HG03196 (cell line): ENCODE measurements around the gene SHROOM3.
"Not testable (repeated sequence)": the region's sequence is repeated elsewhere in the genome, so short reads cannot be mapped to it uniquely, and the experiment has no call there.

Experiments
- ATAC-seq: cut with Tn5 transposase; IDR thresholded peaks from one replicate; pipeline ENCODE4 v1.9.1; 2021; ENCODE audit not compliant: unreplicated experiment

SHROOM3 gene

DNA sequence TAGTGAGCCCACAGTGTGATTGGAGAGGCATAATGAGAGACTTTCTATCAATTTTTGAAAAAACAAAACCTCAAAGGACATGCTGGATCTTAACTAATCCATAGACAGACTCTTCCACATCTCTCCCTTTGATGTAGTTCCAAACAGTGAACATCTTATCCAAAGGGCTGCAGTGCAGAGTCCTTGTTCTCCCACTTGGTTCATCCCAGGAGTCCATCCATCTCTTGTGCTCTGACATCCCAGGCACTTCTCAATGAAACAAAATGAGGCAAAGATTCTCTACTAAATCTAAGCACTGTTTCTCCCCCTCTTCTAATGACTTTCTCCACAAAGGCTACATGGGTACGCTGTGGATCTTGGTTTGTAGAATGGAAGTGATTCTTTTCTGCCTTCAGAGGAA, 8.3 kb downstream of the SHROOM3 start:
- ATAC-seq, result no peak

DNA sequence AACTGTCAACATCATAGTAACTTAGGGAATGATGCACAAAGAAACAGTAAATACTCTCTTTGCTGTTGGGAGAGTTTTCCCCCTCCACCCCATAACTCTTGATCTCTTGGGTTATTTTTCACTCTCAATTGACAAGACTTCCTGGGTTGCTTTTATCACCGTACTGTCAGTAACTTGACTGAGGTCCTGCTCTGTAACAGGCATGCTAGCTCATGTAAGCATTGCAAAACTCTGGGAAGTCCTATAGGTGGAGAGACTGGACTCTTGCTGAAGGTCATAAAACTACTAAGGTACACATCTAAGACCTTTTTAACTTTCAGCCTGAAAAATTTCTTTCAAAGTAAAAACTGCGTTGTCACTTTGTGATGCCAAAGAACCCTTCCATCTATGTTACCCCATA, 10.9 kb downstream of the SHROOM3 start:
- ATAC-seq, result no peak

DNA sequence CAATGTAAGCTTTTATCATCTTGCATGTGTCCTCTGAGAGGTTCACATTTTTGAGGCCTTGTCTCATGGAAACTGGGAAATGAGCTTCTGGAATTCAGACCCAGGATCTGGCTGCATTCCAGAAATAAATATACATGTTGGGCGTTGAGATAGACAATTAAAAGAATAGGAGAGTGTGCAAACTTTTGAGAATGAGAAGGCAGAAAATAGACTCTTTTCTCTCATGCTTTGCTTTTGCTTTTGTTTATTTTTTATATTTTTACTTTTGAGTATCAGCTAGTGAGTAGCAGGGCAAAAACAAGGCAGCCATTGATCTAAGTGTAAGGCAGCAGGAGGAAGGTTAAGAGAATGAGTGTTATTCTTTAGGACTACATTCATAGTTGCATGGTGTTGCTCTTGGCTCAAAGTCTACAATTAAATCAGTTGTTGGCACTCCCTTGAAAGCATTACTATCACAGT, 12.4 kb downstream of the SHROOM3 start:
- ATAC-seq, result no peak

DNA sequence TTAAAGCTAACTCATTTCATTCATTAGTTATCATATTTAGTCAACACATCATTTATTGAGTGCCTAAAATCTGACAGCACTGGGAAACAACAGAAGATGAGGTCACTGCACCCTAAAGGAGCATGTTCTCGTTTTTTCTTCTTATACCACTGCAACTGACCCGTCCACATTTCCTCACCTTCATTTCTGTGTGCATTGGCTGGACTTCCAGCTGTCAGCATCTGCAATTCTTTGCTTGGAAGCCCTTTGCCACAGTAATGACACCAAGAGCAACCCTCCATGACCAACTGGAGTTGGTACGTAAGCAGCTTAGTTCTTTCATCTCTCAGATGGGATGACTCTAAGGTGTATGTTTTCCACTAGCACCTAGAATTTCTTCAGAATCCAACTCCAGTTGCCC, 13.2 kb downstream of the SHROOM3 start:
- ATAC-seq, result no peak

DNA sequence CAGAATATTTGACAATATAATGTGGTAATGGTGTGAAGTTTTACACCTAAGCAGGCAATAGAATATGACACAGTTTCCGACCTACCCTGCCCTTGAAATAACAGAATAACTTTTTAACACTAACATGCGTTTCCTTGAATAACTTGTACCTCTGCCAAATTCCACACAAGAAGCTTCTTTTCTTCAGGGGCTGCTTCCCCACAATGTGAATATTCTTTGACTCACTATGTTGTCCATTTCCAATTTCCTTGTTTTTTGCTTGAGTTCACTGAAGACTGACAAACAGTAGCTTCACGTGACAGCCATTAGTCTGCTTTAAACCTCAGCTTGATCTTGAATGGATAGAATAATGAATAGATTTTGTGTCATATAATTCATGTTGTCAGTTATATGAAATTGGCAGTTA, 14.3 kb downstream of the SHROOM3 start:
- no peak for ATAC-seq

DNA sequence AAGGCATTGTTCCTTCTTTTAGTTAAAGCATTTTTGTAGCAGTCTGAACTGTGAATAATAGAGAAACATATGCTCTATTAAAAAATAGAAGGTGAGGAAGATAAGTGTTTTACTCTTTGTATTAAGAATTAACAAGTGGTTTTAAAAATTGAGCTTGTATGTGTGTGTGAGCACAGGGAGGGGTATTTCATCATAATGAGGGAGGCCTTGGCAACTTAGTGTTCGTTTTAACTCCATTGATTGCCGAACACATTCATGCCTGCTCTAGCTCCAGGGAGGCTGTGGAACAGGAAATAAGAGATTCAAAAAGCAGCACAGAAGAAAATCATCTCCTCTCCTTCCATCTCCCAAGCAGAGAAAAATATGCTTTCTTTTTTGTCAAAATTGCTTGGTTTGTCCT, 14.8 kb downstream of the SHROOM3 start:
- ATAC-seq, result no peak

DNA sequence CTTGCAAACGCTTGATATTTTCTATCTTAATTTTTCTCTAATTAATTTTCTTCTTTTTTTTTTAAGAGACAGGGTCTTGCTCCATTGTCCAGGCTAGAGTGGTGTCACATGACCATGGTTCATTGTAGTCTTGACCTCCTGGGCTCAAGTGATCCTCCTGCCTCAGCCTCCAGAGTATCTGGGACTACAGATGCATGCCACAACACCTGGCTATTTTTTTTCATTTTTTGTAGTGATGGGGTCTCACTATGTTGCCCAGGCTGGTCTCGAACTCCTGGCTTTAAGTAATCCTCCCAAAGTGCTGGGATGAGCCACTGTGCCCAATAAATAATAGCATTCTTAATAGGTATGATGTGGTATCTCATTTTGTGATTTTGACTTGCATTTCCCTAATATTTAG, 18.2 kb downstream of the SHROOM3 start:
- no peak for ATAC-seq

DNA sequence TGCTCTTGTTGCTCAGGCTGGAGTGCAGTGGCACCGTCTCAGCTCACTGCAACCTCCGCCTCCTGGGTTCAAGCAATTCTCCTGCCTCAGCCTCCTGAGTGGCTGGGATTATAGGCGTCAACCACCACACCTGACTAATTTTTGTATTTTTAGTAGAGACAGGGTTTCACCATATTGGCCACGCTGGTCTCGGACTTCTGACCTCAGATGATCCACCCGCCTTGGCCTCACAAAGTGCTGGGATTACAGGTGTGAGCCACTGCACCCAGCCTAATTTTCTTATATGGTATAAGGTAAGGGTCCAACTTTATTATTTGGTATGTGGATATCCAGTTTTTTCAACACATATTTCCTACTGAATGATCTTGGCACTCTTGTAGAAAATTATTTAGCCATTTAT, 19.0 kb downstream of the SHROOM3 start:
- not testable (repeated sequence) for ATAC-seq

DNA sequence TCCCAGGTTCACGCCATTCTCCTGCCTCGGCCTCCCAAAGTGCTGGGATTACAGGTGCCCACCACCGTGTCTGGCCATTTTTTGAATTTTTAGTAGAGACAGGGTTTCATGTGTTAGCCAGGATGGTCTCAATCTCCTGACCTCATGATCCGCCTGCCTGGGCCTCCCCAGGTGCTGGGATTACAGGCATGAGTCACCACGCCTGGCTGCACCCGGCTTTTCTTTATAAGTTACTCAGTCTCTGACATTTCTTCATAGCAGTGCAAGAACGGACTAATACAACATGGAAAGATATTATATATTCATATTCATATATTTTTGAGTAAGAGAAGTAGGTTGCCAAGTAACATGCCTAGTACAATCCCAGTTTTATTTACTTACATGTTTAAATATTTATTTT, 22.9 kb downstream of the SHROOM3 start:
- ATAC-seq, result no peak

DNA sequence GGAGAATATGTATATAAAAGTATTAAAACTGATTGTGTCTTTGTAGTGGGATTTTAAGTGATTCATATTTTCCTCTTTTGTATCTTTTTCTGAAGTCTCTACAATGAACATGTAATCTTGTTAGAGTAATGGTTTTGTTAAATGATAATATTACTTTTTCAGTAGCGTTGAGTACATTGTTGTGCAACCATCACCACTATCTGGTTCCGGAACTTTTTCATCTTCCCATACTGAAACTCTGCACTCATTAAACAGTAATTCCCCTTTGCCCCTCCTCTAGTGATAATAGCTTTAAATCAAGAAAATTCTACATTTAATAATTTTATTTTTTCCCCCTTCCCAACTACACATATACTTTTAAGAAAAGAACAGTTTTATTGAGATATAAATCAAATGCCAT, 23.3 kb downstream of the SHROOM3 start:
- no peak for ATAC-seq

DNA sequence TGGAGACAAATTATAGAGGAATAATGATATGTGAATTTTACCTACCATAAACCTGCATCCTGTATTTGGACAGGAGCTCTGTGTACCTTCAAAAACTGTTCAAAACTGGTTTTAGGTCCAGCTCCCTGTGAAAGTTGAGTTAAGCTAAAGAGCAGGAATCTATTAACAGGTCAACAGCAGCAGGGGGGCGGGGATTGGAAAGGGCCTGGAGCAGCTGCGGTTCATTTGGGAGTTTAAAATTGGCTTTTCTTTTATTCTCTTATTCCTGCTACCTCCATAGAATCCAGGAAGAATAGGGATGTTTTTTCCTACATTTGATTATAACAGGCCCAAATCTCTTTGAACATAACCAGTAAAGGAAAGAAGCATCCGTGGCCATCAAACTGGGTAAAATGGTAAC, 23.8 kb downstream of the SHROOM3 start:
- ATAC-seq, result no peak

DNA sequence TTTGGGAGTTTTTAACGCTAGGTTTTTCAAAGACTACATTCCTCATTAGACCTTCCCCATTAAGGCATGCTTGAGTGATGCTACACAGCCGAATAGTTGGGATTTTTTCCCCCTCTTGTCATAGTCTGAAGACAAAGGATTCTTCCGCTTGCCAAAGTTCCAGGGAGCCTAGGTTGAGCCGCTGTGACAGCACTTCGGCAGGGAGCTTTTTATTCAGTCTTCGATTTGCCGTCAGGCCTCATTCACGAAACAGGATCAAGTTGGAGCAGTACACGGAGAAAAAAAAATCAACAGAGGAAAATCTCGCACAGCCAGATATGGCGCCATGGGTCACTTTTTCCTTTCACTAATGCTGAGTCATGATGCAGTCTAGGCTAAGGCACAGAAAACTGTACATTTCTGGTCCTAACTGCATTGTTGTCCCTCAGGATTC, 24.3 kb downstream of the SHROOM3 start:
- ATAC-seq, result no peak

DNA sequence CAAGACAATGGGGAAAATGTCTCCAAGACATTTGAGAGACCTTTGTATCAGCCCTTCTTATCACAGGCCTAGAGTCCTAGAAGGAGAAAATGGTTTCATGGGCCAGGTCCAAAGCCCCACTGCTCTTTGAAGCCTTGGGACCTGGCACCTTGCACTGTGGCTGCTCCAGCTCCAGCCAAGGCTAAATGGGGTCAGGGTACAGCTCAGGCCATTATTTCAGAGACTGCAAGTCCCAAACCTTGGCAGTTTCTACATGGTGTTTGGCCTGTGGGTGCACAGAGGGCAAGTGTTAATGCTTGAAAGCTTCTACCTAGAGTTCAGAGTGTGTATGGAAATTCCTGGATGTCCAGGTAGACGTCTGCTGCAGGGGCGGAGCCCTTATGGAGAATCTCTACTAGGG, 28.5 kb downstream of the SHROOM3 start:
- ATAC-seq, result no peak

DNA sequence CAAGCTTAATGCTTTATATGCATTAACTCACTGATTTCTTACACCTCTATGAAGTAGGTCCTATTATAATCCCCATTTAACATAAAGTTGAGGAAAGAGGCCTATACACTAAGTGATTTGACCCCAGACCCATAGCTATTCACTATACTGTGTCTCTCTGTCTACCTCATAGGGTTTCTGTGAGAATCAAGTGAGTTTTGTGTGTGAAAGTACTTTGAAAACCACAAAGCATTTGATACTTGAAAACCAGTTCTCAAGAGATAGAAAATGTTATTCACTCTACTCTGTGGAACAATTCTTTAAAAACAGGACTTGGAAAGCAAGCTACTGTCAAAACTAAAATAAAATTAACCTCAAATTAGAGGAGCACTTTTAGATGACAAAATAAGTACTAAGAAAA, 35.0 kb downstream of the SHROOM3 start:
- no peak for ATAC-seq

DNA sequence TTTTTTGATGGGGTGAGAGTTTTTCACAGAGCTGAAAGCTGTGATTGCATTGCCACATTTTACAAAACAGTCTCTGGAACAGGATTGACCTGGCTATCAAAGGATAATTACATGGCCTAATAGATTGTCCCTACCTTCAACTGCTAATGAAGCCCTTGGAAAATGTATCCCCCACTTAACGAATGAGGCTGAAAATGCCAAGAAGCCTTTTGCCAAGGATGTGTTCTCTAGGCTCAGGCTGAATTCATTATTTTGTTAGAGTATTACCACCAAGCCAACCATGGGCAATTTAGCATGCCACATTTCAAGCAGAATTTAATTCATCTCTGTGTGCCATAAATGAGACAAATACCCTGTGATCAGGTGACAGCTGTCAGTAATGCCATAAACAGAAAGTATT, 35.5 kb downstream of the SHROOM3 start:
- ATAC-seq, result no peak

DNA sequence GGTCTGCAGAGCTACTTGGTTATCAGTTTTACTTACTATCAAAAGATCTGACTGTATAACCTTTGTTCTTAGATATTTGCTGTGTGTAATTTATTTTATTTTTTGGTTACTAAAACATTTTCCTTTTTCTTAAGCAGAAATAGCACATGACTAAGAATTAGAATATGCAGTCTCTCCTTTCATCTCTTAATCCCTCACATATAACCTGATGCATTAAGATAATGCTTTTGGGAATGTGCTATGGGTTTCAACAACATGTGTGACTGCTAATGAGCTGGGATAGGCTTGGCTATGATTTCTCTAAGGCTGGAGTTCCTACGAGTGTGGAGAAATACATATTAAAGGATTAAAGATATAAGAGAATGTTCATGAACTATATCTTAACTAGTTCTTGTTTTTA, 41.5 kb downstream of the SHROOM3 start:
- ATAC-seq, result no peak

DNA sequence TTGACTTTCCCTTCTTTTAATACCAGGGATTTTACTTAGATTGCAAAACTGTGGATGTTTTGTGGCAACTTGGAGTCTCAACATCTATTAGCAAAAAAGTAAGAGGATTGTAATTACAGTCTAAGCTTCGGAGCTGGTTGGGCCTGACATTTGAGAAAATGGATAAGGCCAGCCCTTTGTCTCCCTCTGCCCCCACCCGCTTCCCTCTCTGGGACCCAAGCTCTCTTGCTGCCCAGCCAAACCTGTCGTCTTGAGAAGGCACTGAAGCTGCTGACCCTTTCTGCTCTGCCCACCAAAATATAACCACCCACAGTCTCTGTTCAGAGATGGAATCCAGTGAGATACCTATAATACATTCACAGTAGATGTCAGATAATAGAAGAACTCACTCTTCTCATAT, 49.6 kb downstream of the SHROOM3 start:
- no peak for ATAC-seq

DNA sequence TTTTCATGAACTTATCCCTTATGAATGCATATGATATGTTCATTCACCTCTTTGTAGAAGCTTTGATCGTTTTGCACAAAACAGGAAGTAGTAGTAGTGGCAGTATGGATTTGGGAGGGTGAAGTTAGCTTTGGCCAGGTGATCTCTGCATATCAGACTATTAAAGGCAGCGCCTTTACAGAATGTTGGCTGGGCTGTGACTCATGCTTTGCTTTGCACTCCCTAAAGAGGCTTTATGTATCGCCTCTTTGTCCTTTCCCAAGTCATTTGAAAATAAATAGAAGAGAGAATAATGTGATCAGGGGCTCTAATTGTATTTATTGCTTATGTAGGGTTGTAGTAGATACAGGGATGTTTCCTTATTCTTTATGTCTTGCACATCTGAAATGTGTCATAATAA, 50.4 kb downstream of the SHROOM3 start:
- no peak for ATAC-seq

DNA sequence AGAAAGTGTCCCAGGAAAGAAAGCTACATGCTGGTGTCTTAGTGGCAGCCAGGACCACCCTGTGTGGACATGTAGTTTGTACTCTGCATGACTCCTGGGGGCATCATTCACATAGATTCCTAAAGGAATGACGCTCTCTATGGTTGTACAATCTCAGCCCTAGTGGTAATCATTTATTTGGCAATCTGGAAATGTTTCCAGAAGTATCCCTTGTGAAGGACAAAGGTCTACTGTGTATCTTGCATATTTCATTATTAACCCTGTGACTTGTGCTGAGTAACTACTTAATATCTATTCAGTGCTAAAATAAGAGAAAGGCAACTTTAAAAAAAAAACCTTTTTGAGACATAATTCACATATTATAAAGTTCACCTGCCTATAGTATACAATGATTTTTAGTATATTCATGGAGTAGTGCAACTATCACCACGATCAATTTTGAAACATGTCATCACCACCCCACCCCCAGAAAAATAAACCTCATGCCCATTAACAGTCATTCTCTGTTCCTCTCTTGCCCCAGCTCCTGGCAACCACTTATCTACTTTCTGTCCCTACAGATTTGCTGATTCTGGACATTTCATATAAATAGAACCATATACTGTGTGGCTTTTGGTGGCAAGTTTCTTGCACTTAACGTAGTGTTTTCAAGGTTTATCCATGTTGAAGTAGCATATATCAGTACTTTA, 51.7 kb downstream of the SHROOM3 start:
- ATAC-seq, result no peak

DNA sequence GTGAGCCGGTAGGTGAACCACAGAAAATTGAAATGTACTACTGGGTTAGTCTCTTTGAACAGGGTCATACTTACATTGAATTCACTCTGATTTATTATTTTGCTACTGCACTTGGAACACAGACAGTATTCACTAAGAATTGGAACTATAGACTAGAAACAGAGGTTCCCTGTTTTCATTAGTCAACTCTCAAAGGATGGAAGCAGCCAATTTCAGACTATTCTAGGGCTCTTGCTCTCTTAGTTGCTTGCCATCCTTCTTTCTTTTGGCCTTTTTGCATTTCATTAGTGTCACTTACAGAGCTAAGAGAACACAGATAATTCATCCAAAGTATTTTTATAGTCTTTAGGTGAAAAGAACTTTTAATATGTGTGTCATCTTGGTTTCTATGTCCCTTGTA, 52.6 kb downstream of the SHROOM3 start:
- ATAC-seq, result no peak

DNA sequence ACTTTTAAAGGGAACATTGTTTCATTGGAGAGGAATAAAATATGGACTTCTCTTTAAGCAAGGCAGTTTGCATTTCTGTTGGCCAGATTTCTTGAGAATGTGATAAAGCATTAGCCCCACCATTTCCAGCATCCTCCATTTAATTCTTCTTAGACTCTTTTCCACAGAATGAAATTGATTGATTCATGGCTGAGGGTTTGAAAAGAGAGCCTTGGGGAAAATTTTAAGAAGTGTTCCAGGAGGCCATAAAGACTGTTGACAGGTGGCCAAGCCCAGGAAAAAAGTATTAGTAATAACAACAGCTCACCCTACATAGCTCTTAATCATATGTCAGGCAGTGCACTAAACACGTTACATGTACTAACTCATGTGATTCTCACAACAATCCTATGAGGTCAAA, 53.4 kb downstream of the SHROOM3 start:
- no peak for ATAC-seq

DNA sequence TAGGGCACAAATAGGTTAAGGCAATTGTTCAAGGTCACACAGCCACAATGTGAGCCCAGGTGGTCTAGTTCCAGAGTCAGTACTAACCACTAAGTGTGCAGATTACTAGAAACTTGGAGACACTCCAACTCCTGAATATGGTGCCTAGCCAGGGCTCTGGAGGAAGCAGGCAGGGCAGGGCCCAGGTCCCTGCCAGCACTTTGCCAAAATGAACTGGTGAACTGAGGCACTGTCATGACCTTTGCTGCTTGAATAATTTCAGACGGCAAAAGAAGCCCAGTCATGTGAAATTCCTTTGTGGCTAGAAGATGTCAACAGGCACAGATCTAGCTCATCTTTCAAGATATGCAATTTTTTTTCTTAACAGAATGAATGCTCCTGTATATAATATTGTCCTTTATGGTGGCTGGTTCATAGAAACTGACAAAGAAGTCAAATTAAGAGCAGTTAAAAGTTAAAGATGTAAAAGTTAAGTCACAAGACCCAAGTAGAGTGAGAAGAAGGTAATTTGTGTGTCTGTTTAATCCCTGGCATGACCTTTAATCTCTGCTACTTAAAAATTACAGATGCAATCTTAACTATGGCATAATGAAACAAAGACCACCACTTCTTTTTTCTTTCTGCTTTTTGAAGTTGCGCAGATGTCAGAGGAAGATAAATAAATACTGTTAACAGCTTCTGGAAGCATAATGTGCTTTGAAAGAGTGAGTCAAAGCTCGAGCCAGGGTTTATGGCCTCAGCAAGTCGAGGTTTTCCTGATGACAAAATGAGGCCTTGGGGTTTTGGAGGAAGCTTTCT, 54.1 kb downstream of the SHROOM3 start:
- no peak for ATAC-seq
